GM12878 (cell line): ENCODE measurements around the gene NOC4L. TPM values are rescaled to one million over a fixed set of nuclear protein-coding genes. Genes with fewer than 3 reads are reported as not detected.

ENCODE experiments used
- ATAC-seq: fragments of 200-7000 bp; cut with Tn5 transposase; 3 replicates; pipeline ENCODE4 v1.9.1; 2020; ENCODE audit warnings: mild to moderate bottlenecking, moderate library complexity
- BruUV-seq: library from RNA; stranded (reverse); fragments of 400-500 nt; replicated peaks from 2 replicates; lab custom pipeline; 2021; lab: Mats Ljungman, UMichigan
- CTCF ChIA-PET: fragments of 300-600 bp; sonication (Branson Sonifier 250); formaldehyde crosslinking; extraction: SDS; loops from one replicate; lab custom pipeline; 2021; ENCODE audit warnings: inconsistent platforms; lab: Yijun Ruan, JAX
- POLR2A ChIA-PET: fragments of 350-600 bp; formaldehyde crosslinking; extraction: SDS; loops from one replicate; lab custom pipeline; 2021; ENCODE audit warnings: inconsistent platforms; lab: Charles Lee
- RAD21 ChIA-PET: fragments of 300-600 bp; sonication (Branson Sonifier 250); formaldehyde crosslinking; loops from one replicate; lab custom pipeline; 2023; ENCODE audit warnings: antibody characterized with exemption; ENCODE audit not compliant: unreplicated experiment; lab: Charles Lee
- SMC1A ChIA-PET: fragments of 300-600 bp; sonication (Branson Sonifier 250); formaldehyde crosslinking; loops from one replicate; lab custom pipeline; 2023; ENCODE audit not compliant: unreplicated experiment, uncharacterized antibody; lab: Charles Lee
- DNase-seq: peaks from one replicate; pipeline ENCODE4 v3.0.0-alpha.2; 2011; ENCODE audit warnings: low read depth, low spot score
- FAIRE-seq: peaks from 3 replicates; lab custom pipeline; 2011; peaks lifted over from hg19 to GRCh38; lab: Jason Lieb, UNC
- H2AFZ ChIP-seq: 2 replicates; pipeline ENCODE4 v1.6.0; 2011; ENCODE audit warnings: low read depth, low read length, control low read depth; ENCODE audit not compliant: control insufficient read depth
- H3K27ac ChIP-seq: 2 replicates; pipeline ENCODE4 v1.5.1; 2011; ENCODE audit warnings: control low read depth; ENCODE audit not compliant: control insufficient read depth, insufficient read depth
- H3K27me3 ChIP-seq, 2 experiments: replicated peaks in 1 of 2; 2 replicates each; pipeline versions ENCODE4 v1.6.0 to v1.6.1; 2011; ENCODE audit warnings: low read length in 1 of 2; ENCODE audit not compliant: control insufficient read depth in 2 of 2, insufficient read depth in 2 of 2
- H3K36me3 ChIP-seq, 2 experiments: 2 replicates each; pipeline ENCODE4 v1.5.1; 2011; ENCODE audit warnings: low read length in 1 of 2; ENCODE audit not compliant: control insufficient read depth in 2 of 2, insufficient read depth in 2 of 2
- H3K4me1 ChIP-seq: 2 replicates; pipeline ENCODE4 v1.6.1; 2011; ENCODE audit warnings: mild to moderate bottlenecking, low read length, moderate library complexity, mixed read lengths; ENCODE audit not compliant: control insufficient read depth, insufficient read depth
- H3K4me2 ChIP-seq: 2 replicates; pipeline ENCODE4 v1.6.0; 2011; ENCODE audit warnings: control low read depth; ENCODE audit not compliant: control insufficient read depth, insufficient read depth
- H3K4me3 ChIP-seq: fragments of 200-600 bp; sonication (generic); 2 replicates; pipeline ENCODE4 v1.5.1; 2016
- H3K79me2 ChIP-seq: 2 replicates; pipeline ENCODE4 v1.6.0; 2011; ENCODE audit warnings: low read length; ENCODE audit not compliant: control insufficient read depth, insufficient read depth
- H3K9ac ChIP-seq: 2 replicates; pipeline ENCODE4 v1.8.0; 2011; ENCODE audit warnings: low read length, control low read depth, mixed read lengths; ENCODE audit not compliant: control insufficient read depth, insufficient read depth
- H3K9me3 ChIP-seq: replicated peaks from 3 replicates; pipeline ENCODE4 v1.5.1; 2011; ENCODE audit warnings: mild to moderate bottlenecking, low read length; ENCODE audit not compliant: control insufficient read depth, insufficient read depth
- H4K20me1 ChIP-seq: 2 replicates; pipeline ENCODE4 v1.6.0; 2011; ENCODE audit not compliant: control insufficient read depth, insufficient read depth
- FOXK2 ChIP-seq: fragments of 450-650 bp; IDR thresholded peaks from 2 replicates; pipeline ENCODE4 v1.6.1; 2017; ENCODE audit warnings: mild to moderate bottlenecking, moderate library complexity
- NR2F1 ChIP-seq: fragments of 450-650 bp; conservative IDR thresholded peaks from 2 replicates; pipeline ENCODE4 v1.6.1; 2017; ENCODE audit warnings: mild to moderate bottlenecking
- PAX8 ChIP-seq: fragments of 450-650 bp; IDR thresholded peaks from 2 replicates; pipeline ENCODE4 v1.6.1; 2017; ENCODE audit warnings: mild to moderate bottlenecking, moderate library complexity
- RELA ChIP-seq: fragments of 450-650 bp; IDR thresholded peaks from 2 replicates; pipeline ENCODE4 v1.8.0; 2014; ENCODE audit warnings: borderline replicate concordance; ENCODE audit not compliant: partially characterized antibody
- RUNX3 ChIP-seq: IDR thresholded peaks from 2 replicates; pipeline ENCODE4 v1.6.1; 2012; ENCODE audit warnings: low read length, inconsistent platforms
- WGBS: methylation state at CpG from one replicate; pipeline ENCODE4 v1.1.6; 2016; ENCODE audit warnings: low lambda C conversion rate; ENCODE audit not compliant: insufficient replicate concordance, insufficient coverage; ENCODE audit errors: missing lambda C conversion rate; 5-methylcytosine and 5-hydroxymethylcytosine counted together
- in situ Hi-C: fragments of 300-500 bp; cut with MboI; formaldehyde crosslinking; loops from 9 replicates; pipeline ENCODE4 v1.14.3; 2018; ENCODE audit warnings: mixed read lengths
- intact Hi-C: fragments of 100-400 bp; cut with micrococcal nuclease; formaldehyde crosslinking; loops from one replicate; pipeline ENCODE4 v1.14.2; 2022; ENCODE audit not compliant: unreplicated experiment
- polyA plus RNA-seq, 11 experiments: library from polyadenylated mRNA; depleted of rRNA in 4 of 11; unstranded in 6 of 11; stranded (reverse) in 5 of 11; fragments of >200 nt; fragmentation: Nextera tagmentation in 4 of 11; fragmentation: Illumina TruSeq in 1 of 11; extraction: Ambion mirVana in 4 of 11; extraction: Trizol in 1 of 11; gene quantifications; 1 replicate in 1 of 11; 2 replicates in 10 of 11; pipeline versions ENCODE4 v1.2.1 to v1.2.3, GENCODE V29; 2011 to 2016; ENCODE audit warnings: inconsistent platforms in 2 of 11, missing spikeins in 2 of 11, low read depth in 1 of 11
- total RNA-seq, 4 experiments: library from RNA; depleted of rRNA in 3 of 4; stranded (reverse); fragments of >200 nt in 3 of 4; fragmentation: Illumina TruSeq in 1 of 4; extraction: Trizol in 1 of 4; gene quantifications; 2 replicates each; pipeline versions ENCODE4 v1.2.1 to v1.2.3, GENCODE V29; 2013 to 2021
- TF ChIP-seq, protein P1 (sequence below): IDR thresholded peaks from 2 replicates; pipeline ENCODE4 v1.6.1; 2011; ENCODE audit warnings: borderline replicate concordance, low read depth, mild to moderate bottlenecking, moderate library complexity, low read length; ENCODE audit not compliant: insufficient read depth, poor library complexity, severe bottlenecking

Gene NOC4L
- total and polyA plus RNA-seq, 10 of the 15 experiments (the other 5 are each of a cell fraction or from before 2014, with no cell fraction given) = 0.72 to 68.2 (median 15.2) TPM

DNA sequence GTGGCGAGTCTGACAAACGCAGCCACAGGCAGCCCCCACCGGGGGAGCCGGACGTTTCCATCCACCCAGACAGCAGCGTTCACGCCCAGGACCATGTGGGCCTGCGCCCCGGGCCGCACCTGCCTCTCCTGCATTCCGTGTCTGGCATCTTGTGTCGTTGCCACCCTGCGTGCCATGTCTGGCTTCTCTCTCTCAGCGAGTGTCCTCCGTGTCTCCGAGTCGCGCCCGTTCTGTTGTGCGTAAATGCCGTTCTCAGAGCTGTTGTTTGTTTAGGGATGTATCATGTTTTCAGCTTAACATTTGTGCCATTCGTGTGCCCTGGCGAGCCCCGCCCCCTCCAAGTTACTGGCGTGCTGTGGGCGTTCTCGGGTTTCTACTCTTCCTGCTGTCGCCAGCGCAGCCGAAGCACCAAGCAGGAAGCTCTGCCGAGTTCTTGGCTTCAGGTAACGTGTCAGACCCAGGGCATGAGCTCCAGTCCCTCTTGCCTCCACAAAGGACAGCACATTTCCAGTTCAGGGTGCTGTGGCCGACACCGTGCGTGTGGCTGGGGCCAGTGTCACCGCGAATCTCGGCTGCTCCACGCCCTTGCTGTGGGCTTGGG lies 34.6 kb downstream of the NOC4L start:
- ChIA-PET POLR2A (no interaction called here), CTCF (interaction anchor here (0.6 to 1.7 kb wide), 2 partner anchors 25 to 67 kb away, joined by 3 to 6 read pairs; no protein-coding TSS in a partner anchor), SMC1A (no interaction called here), RAD21 (no interaction called here)
- intact Hi-C loops (no loop called here), in situ Hi-C loops (no loop called here)
- H3K36me3 ChIP-seq = no peaks in the 10 kb centered on the region
- no peak overlapping the region for H3K27ac ChIP-seq
- H3K9ac ChIP-seq = no peak overlapping the region
- 62% methylated on average over 39 of the region's 39 CpGs for WGBS
- no peak for DNase-seq
- H3K9me3 ChIP-seq = no peaks in the 10 kb centered on the region
- H4K20me1 ChIP-seq = no peaks in the 10 kb centered on the region
- H3K4me2 ChIP-seq = no peak overlapping the region
- no peak for ATAC-seq
- H2AFZ ChIP-seq = no peak overlapping the region
- TF ChIP-seq RUNX3 (no peak), RELA (no peak), PAX8 (no peak), FOXK2 (no peak)
- no peak for FAIRE-seq
- H3K4me3 ChIP-seq = no peak overlapping the region
- no peaks in the 10 kb centered on the region for H3K79me2 ChIP-seq
- BruUV-seq = no TSS peak
- H3K4me1 ChIP-seq = peaks cover 9% of the 10 kb centered on the region
- H3K27me3 ChIP-seq = no peaks in the 10 kb centered on the region

DNA sequence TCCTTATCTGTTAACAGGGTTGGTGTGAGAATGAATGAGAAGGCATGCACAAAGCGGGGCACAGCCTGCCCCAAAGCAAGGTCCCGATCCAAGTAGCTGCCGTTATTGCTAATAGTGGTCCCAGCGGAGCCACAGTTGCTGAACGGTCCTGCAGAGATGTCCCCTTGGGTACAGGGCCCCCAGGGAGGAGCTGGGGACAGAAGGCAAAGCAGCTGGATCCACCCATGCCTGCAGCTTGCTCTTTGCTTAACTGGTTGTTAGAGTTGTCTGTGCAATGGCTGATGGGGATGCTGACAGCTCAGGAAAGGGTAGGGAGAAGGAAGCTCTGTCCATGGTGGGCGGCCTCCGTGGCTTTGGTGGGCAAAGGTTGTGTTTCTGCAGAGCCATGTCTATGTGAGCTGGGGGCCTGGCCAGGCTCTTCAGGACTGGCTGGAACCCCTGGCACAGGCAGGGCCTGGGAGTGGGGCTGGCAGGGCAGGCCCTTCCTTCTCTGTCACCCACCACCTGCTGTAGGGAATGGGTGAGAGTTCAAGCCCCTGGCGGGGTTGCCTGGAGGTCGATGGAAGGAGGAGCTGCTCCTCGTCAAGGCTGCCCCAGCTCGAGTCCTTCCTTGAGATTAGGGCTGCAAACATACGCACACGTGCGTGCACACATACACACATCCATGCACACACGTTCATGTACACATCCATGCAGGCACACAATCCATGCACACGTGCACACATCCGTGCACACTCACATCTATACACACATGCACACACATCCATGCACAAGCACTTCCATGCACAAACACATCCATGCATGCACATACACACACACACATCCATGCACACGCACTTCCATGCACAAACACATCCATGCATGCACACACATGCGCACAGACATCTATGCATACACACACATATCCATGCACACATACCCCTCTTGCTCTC lies 35.4 kb downstream of the NOC4L start:
- FAIRE-seq (no peak), ATAC-seq (no peak)
- no TSS peak for BruUV-seq
- ChIA-PET CTCF (interaction anchor here (0.6 to 1.7 kb wide), 2 partner anchors 26 to 66 kb away, joined by 3 to 6 read pairs; no protein-coding TSS in a partner anchor), SMC1A (no interaction called here), RAD21 (no interaction called here), POLR2A (no interaction called here)
- Histone ChIP-seq H4K20me1 (no peaks in the 10 kb centered on the region), H3K36me3 (no peaks in the 10 kb centered on the region), H3K4me1 (peaks cover 4% of the 10 kb centered on the region), H3K9ac (no peak overlapping the region), H3K4me3 (no peak overlapping the region), H3K79me2 (no peaks in the 10 kb centered on the region), H3K27ac (no peak overlapping the region)
- intact Hi-C loops = no loop called here
- in situ Hi-C loops = no loop called here
- 39% methylated on average over 19 of the region's 19 CpGs for WGBS
- no peak for TF ChIP-seq NR2F1
- TF ChIP-seq, protein P1, sequence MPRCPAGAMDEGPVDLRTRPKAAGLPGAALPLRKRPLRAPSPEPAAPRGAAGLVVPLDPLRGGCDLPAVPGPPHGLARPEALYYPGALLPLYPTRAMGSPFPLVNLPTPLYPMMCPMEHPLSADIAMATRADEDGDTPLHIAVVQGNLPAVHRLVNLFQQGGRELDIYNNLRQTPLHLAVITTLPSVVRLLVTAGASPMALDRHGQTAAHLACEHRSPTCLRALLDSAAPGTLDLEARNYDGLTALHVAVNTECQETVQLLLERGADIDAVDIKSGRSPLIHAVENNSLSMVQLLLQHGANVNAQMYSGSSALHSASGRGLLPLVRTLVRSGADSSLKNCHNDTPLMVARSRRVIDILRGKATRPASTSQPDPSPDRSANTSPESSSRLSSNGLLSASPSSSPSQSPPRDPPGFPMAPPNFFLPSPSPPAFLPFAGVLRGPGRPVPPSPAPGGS = peak; percentile 13
- TF ChIP-seq, all 136 proteins: peak for 1
- Histone ChIP-seq H3K27me3 (no peaks in the 10 kb centered on the region; a peak in 1 of 4 replicates), H3K4me2 (no peak overlapping the region), H2AFZ (no peak overlapping the region), H3K9me3 (no peaks in the 10 kb centered on the region)
- DNase-seq = no peak
